Measurements from ENCODE around the gene KRTAP20-2. TPM values are rescaled to one million over a fixed set of nuclear protein-coding genes. Genes with fewer than 3 reads are reported as not detected.

Gene KRTAP20-2
- not detected for total RNA-seq

GRCh38 chr21:30634906-30635305, at the start of gene KRTAP20-2:
Gene KRTAP20-2, plus strand, starts transcription at chr21:30635206. Its CDS starts 58 bp downstream, at chr21:30635264.
- Histone ChIP-seq H3K4me1 (no peaks in the 10 kb centered on the region), H3K27me3 (no peaks in the 10 kb centered on the region), H3K4me3 (no peak within 1 kb of the TSS), H3K9me3 (no peaks in the 10 kb centered on the region), H3K36me3 (no peaks in the 10 kb centered on the region), H3K27ac (no peak within 1 kb of the TSS)
- intact Hi-C loops (cut with DNase I): no loop called here
- TF ChIP-seq, protein P1, sequence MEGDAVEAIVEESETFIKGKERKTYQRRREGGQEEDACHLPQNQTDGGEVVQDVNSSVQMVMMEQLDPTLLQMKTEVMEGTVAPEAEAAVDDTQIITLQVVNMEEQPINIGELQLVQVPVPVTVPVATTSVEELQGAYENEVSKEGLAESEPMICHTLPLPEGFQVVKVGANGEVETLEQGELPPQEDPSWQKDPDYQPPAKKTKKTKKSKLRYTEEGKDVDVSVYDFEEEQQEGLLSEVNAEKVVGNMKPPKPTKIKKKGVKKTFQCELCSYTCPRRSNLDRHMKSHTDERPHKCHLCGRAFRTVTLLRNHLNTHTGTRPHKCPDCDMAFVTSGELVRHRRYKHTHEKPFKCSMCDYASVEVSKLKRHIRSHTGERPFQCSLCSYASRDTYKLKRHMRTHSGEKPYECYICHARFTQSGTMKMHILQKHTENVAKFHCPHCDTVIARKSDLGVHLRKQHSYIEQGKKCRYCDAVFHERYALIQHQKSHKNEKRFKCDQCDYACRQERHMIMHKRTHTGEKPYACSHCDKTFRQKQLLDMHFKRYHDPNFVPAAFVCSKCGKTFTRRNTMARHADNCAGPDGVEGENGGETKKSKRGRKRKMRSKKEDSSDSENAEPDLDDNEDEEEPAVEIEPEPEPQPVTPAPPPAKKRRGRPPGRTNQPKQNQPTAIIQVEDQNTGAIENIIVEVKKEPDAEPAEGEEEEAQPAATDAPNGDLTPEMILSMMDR (IDR thresholded peaks at IDR 0.05): no peak
- no peak for DNase-seq (ENCODE audit: low spot score in 2 of 2)

DNA sequence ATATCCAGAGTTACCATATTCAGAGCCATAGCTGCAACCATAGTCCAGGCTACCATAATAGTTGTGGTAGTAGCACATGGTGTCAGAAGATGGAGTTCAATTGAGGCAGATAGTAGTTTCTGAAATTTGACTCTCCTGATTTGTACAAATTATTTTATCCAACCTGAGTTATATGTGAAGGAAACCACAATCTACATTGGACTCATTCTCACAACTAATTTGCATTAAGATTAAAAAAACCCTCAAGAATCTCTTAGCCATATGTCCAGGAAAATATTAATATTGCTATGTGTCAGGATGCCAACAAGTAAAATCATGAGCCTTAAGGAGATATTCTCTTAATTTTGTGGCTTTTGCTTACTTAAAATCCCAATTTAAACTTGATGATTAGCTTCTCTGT, 44.7 kb upstream of the KRTAP20-2 start, which contains the start of gene KRTAP22-2:
Gene KRTAP22-2, minus strand, starts transcription at position 101 of the 400 bp plus-strand sequence.
- TF ChIP-seq, protein P1 (IDR thresholded peaks at IDR 0.05): no peak
- no peak for DNase-seq (ENCODE audit: low spot score in 2 of 2)
- no peaks in the 10 kb centered on the region for H3K4me1 ChIP-seq
- no peaks in the 10 kb centered on the region for H3K27me3 ChIP-seq
- no peaks in the 10 kb centered on the region for H3K36me3 ChIP-seq
- intact Hi-C loops (cut with DNase I): no loop called here
- H3K4me3 ChIP-seq: no peak within 1 kb of the TSS
- H3K27ac ChIP-seq: no peak within 1 kb of the TSS
- no peaks in the 10 kb centered on the region for H3K9me3 ChIP-seq

DNA sequence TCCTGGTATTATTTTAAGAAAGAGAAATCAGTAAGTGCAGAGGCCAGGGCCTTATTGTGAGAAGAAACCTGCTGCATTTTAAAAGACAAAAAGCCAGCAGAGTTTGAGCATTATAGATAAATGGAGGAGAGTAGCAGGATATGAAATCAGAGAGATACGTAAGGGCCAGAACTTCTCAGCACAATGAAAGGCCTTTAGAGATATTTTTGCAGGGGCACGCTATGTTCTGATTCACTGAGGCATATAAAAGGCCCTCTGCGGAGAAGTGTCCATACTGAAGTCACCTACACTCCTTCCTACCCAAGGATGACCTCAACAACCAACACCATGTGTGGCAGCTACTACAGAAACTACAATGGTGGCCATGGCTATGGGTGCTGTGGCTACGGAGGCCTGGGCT, 42.9 kb upstream of the KRTAP20-2 start, which contains the start of gene KRTAP6-3:
Gene KRTAP6-3, plus strand, starts transcription at position 301 of the 400 bp plus-strand sequence. Its CDS starts 6 bp downstream, at position 307.
- Histone ChIP-seq H3K4me3 (no peak within 1 kb of the TSS), H3K9me3 (no peaks in the 10 kb centered on the region), H3K27me3 (no peaks in the 10 kb centered on the region), H3K36me3 (no peaks in the 10 kb centered on the region), H3K27ac (no peak within 1 kb of the TSS), H3K4me1 (no peaks in the 10 kb centered on the region)
- DNase-seq (ENCODE audit: low spot score in 2 of 2): no peak
- intact Hi-C loops (cut with DNase I): no loop called here
- TF ChIP-seq, protein P1 (IDR thresholded peaks at IDR 0.05): no peak

DNA sequence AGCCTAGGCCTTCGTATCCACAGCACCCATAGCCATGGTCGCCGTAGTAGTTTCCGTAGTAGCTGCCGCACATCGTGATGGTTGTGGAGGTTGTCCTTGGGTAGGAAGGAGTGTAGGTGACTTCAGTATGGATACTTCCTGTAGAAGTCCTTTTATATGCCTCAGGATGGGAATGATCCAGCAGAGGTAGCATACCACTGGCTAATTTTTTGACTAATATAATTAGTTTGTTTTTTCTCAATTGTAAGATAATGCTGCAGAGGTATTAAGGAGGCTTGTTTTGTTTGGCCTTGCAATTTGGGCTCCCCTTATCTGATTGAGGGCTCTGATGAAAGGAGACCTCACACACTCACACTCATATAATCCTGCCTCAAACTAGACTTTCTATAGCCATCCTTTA, 36.2 kb upstream of the KRTAP20-2 start, which contains the start of gene KRTAP6-2:
Gene KRTAP6-2, minus strand, starts transcription at position 101 of the 400 bp plus-strand sequence. Its CDS starts 28 bp downstream, at position 73.
- H3K27me3 ChIP-seq: no peaks in the 10 kb centered on the region
- no peaks in the 10 kb centered on the region for H3K36me3 ChIP-seq
- intact Hi-C loops (cut with DNase I): no loop called here
- DNase-seq (ENCODE audit: low spot score in 2 of 2): no peak
- H3K4me3 ChIP-seq: no peak within 1 kb of the TSS
- TF ChIP-seq, protein P1 (IDR thresholded peaks at IDR 0.05): no peak
- H3K9me3 ChIP-seq: no peaks in the 10 kb centered on the region
- no peaks in the 10 kb centered on the region for H3K4me1 ChIP-seq
- no peak within 1 kb of the TSS for H3K27ac ChIP-seq

- H3K9me3 ChIP-seq: no peaks in the 10 kb centered on the region
- no peak within 1 kb of the TSS for H3K4me3 ChIP-seq
- no peaks in the 10 kb centered on the region for H3K27me3 ChIP-seq
- H3K4me1 ChIP-seq: no peaks in the 10 kb centered on the region
- no peak within 1 kb of the TSS for H3K27ac ChIP-seq
- TF ChIP-seq, protein P1 (IDR thresholded peaks at IDR 0.05): no peak
- intact Hi-C loops (cut with DNase I): no loop called here
- H3K36me3 ChIP-seq: no peaks in the 10 kb centered on the region
- no peak for DNase-seq (ENCODE audit: low spot score in 2 of 2)
Observed at GRCh38 chr21:30600787-30601186, 34.2 kb upstream of the KRTAP20-2 start, which contains the start of gene KRTAP22-1. Gene KRTAP22-1, plus strand, starts transcription at chr21:30601087.

DNA sequence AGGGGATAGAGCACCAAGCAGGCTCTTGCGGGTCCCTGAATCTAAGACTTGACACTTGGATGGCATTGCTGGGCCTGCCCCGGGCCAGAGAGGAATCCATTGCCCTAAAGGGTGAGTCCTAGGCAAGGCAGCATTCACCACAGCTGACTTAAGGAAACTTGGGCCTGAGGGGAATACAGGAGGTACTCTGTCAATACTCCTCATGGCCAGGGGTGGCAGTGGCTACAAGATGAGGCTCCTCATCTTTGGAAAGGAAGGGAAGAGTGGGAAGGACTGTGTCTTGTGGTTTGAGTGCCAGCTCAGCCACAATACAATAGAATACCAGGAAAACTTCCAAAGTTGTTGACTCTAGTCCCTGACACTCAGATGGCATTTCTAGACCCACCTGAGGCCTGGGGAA, 29.0 kb upstream of the KRTAP20-2 start:
- intact Hi-C loops (cut with DNase I): no loop called here
- no peak overlapping the region for H3K27ac ChIP-seq
- H3K4me1 ChIP-seq: no peaks in the 10 kb centered on the region
- H3K36me3 ChIP-seq: no peaks in the 10 kb centered on the region
- TF ChIP-seq, protein P1 (IDR thresholded peaks at IDR 0.05): no peak
- no peak for DNase-seq (ENCODE audit: low spot score in 2 of 2)
- no peaks in the 10 kb centered on the region for H3K9me3 ChIP-seq
- no peak overlapping the region for H3K4me3 ChIP-seq
- H3K27me3 ChIP-seq: no peaks in the 10 kb centered on the region
